Panc1 (cell line): Measurements from ENCODE around the gene RANGAP1.

Source experiments
- CTCF ChIP-seq: fragments of 450-650 bp; IDR thresholded peaks from 2 replicates; pipeline ENCODE4 v1.5.1; 2017; ENCODE audit warnings: mild to moderate bottlenecking
- REST ChIP-seq, 2 experiments: IDR thresholded peaks; 2 replicates each; pipeline ENCODE4 v1.6.1; 2011 to 2012; ENCODE audit warnings: low read depth in 2 of 2, control low read depth in 1 of 2, low read length in 1 of 2, mild to moderate bottlenecking in 1 of 2, moderate library complexity in 1 of 2; ENCODE audit not compliant: insufficient read depth in 1 of 2
- SIN3A ChIP-seq: IDR thresholded peaks from 2 replicates; pipeline ENCODE4 v1.6.1; 2012; ENCODE audit warnings: low read depth, mild to moderate bottlenecking, low read length, moderate library complexity, borderline replicate concordance; ENCODE audit not compliant: insufficient read depth

- no peak for TF ChIP-seq CTCF
- TF ChIP-seq REST (IDR thresholded peaks at IDR 0.05; ENCODE audit: insufficient read depth in 1 of 2, low read depth in 2 of 2, low read length in 1 of 2), result no peak
- no peak for TF ChIP-seq SIN3A
Observed at GRCh38 chr22:41330169-41330568, 44.2 kb upstream of the RANGAP1 start.
